GM13976 (cell line): Measurements from ENCODE around the gene OR8U1.
"Not testable (repeated sequence)": the region's sequence is repeated elsewhere in the genome, so short reads cannot be mapped to it uniquely, and the experiment has no call there.

Experiments used
- DNase-seq: peaks from one replicate; pipeline ENCODE4 v3.0.0; 2012; ENCODE audit warnings: low spot score
- CTCF ChIP-seq: IDR thresholded peaks from 2 replicates; pipeline ENCODE4 v1.5.1; 2012; ENCODE audit warnings: borderline replicate concordance, mild to moderate bottlenecking; ENCODE audit not compliant: insufficient read depth; ENCODE audit errors: extremely low read depth, missing control alignments, control extremely low read depth
- in situ Hi-C: fragments of 300-500 bp; cut with MboI; formaldehyde crosslinking; loops from one replicate; pipeline ENCODE4 v1.12.0; 2022; ENCODE audit warnings: low sequenced_read_pairs, mixed read lengths, inconsistent platforms; ENCODE audit not compliant: unreplicated experiment

Gene OR8U1

GRCh38 chr11:56380120-56380519 is 4.7 kb downstream of the OR8U1 start:
- in situ Hi-C loops = no loop called here

GRCh38 chr11:56394381-56394780 is 19.0 kb downstream of the OR8U1 start:
- TF ChIP-seq CTCF = no peak
- in situ Hi-C loops = no loop called here
- no peak for DNase-seq

More at GRCh38 chr11:56380120-56380519, 4.7 kb downstream of the OR8U1 start:
- no peak for DNase-seq
- no peak for TF ChIP-seq CTCF

GRCh38 chr11:56396047-56396446 is 20.6 kb downstream of the OR8U1 start:
- no peak for DNase-seq

GRCh38 chr11:56401858-56402461 is 26.5 kb downstream of the OR8U1 start:
- in situ Hi-C loops = not testable (repeated sequence)

More at GRCh38 chr11:56396047-56396446, 20.6 kb downstream of the OR8U1 start:
- TF ChIP-seq CTCF = no peak
- in situ Hi-C loops = no loop called here

GRCh38 chr11:56404393-56404792 is 29.0 kb downstream of the OR8U1 start:
- TF ChIP-seq CTCF = no peak

More at GRCh38 chr11:56401858-56402461, 26.5 kb downstream of the OR8U1 start:
- DNase-seq = not testable (repeated sequence)

GRCh38 chr11:56410801-56411200 is 35.4 kb downstream of the OR8U1 start:
- in situ Hi-C loops = no loop called here
- TF ChIP-seq CTCF = no peak
- DNase-seq = no peak

More at GRCh38 chr11:56404393-56404792, 29.0 kb downstream of the OR8U1 start:
- DNase-seq = no peak
- in situ Hi-C loops = no loop called here

- DNase-seq = no peak
- in situ Hi-C loops = no loop called here
Measured at GRCh38 chr11:56412396-56412795, 37.0 kb downstream of the OR8U1 start, which contains the start of gene OR5AL1. TSS of gene OR5AL1 (plus strand) at chr11:56412696.

More at GRCh38 chr11:56412396-56412795, 37.0 kb downstream of the OR8U1 start, which contains the start of gene OR5AL1:
- TF ChIP-seq CTCF = no peak
